ENCODE data around the gene HNRNPDL.

DNA sequence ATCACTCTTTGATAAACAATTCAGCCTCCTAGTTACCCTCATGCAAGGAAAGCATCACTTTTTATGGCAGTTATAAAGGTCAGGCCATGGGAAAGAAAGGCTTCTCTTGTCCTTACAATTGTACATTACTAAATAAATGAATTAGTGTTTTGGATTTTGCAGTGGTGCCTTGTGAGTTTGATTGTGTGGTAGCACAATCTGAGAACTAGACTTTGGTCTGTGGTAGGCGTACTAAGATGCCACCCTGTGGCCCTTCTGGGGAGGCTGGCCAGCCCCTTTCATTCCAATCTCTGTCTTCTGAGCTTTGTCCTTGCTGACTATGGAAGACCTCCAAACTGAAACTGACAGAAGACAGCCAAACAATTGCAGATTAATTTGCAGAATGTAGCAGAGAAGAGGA, 41.9 kb downstream of the HNRNPDL start:
- TF ChIP-seq, protein P1, sequence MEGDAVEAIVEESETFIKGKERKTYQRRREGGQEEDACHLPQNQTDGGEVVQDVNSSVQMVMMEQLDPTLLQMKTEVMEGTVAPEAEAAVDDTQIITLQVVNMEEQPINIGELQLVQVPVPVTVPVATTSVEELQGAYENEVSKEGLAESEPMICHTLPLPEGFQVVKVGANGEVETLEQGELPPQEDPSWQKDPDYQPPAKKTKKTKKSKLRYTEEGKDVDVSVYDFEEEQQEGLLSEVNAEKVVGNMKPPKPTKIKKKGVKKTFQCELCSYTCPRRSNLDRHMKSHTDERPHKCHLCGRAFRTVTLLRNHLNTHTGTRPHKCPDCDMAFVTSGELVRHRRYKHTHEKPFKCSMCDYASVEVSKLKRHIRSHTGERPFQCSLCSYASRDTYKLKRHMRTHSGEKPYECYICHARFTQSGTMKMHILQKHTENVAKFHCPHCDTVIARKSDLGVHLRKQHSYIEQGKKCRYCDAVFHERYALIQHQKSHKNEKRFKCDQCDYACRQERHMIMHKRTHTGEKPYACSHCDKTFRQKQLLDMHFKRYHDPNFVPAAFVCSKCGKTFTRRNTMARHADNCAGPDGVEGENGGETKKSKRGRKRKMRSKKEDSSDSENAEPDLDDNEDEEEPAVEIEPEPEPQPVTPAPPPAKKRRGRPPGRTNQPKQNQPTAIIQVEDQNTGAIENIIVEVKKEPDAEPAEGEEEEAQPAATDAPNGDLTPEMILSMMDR (IDR thresholded peaks at IDR 0.05), result no peak
- TF ChIP-seq EZH2 (IDR thresholded peaks at IDR 0.05; ENCODE audit: borderline replicate concordance, insufficient read depth, low read depth, low read length, poor library complexity, severe bottlenecking), result no peak

All from B cell (primary cell).